ENCODE measurements around the gene CYP24A1. TPM values are rescaled to one million over a fixed set of nuclear protein-coding genes. Genes with fewer than 3 reads are reported as not detected.

CYP24A1 gene
- total RNA-seq, 1 experiment from 2014 or later, result 1.2 TPM

- Histone ChIP-seq H3K4me2 (ENCODE audit: low read length) (peak overlapping the region; percentile 74), H3K4me1 (ENCODE audit: insufficient read depth, low read length) (peaks cover 50% of the 10 kb centered on the region)
- CTCF ChIA-PET, result interaction anchor here (0.5 to 1.3 kb wide), 2 partner anchors 65 to 177 kb away, joined by 3 to 5 read pairs; no protein-coding TSS in a partner anchor
These were observed 39.2 kb downstream of the CYP24A1 start for GRCh38 chr20:54134445-54135220.

GRCh38 chr20:54133434-54134427, 40.1 kb downstream of the CYP24A1 start:
- intact Hi-C loops (cut with micrococcal nuclease), result loop anchor here (2.0 kb wide), 1 partner anchor 67 kb away; no protein-coding TSS in a partner anchor
- BruUV-seq (replicated peaks), result no TSS peak
- H3K4me1 ChIP-seq (ENCODE audit: insufficient read depth, low read length), result peaks cover 41% of the 10 kb centered on the region
- H3K4me3 ChIP-seq (ENCODE audit: low read length), result peak overlapping the region; percentile 34
- no peaks in the 10 kb centered on the region for H3K27me3 ChIP-seq (ENCODE audit: low read length)
- POLR2A ChIA-PET (ENCODE audit: unreplicated experiment), result no interaction called here
- H3K9me3 ChIP-seq (ENCODE audit: low read length), result no peaks in the 10 kb centered on the region
- peak overlapping the region; percentile 61 for H3K9ac ChIP-seq (ENCODE audit: low read length)
- no peaks in the 10 kb centered on the region for H3K9me2 ChIP-seq (replicated peaks; ENCODE audit: low read length)
- H3K36me3 ChIP-seq (ENCODE audit: low read depth, low read length), result no peaks in the 10 kb centered on the region
- H2AFZ ChIP-seq (ENCODE audit: low read length), result peak overlapping the region; percentile 44
- TF ChIP-seq EZH2 (IDR thresholded peaks at IDR 0.05; ENCODE audit: low read length, unreplicated experiment), result no peak
- no peak for TF ChIP-seq CTCF (conservative IDR thresholded peaks at IDR 0.05; ENCODE audit: low read depth, low read length)
- no peak for TF ChIP-seq EZH2phosphoT487 (IDR thresholded peaks at IDR 0.05; ENCODE audit: borderline replicate concordance, low read length)
- H3K79me2 ChIP-seq (ENCODE audit: low read length), result no peaks in the 10 kb centered on the region
- peak; percentile 91 for DNase-seq
- H3K27ac ChIP-seq (ENCODE audit: low read length), result peak overlapping the region; percentile 91
- peaks cover 25% of the 10 kb centered on the region for H3F3A ChIP-seq (ENCODE audit: low read length, unreplicated experiment)
- ATAC-seq, result peak; percentile 74
- H3K4me2 ChIP-seq (ENCODE audit: low read length), result peak overlapping the region; percentile 74
- CTCF ChIA-PET, result interaction anchor here (0.5 to 1.3 kb wide), 3 partner anchors 66 to 193 kb away, joined by 3 to 7 read pairs (median 5); no protein-coding TSS in a partner anchor
- no peaks in the 10 kb centered on the region for H4K20me1 ChIP-seq (ENCODE audit: low read length)

More at GRCh38 chr20:54134445-54135220, 39.2 kb downstream of the CYP24A1 start:
- Histone ChIP-seq H3F3A (ENCODE audit: low read length, unreplicated experiment) (peaks cover 25% of the 10 kb centered on the region), H3K79me2 (ENCODE audit: low read length) (no peaks in the 10 kb centered on the region), H3K27ac (ENCODE audit: low read length) (peak overlapping the region; percentile 91), H3K9ac (ENCODE audit: low read length) (no peak overlapping the region; the same call in 1 of the 2 replicates), H3K9me2 (replicated peaks; ENCODE audit: low read length) (no peaks in the 10 kb centered on the region), H3K4me3 (ENCODE audit: low read length) (no peak overlapping the region), H3K27me3 (ENCODE audit: low read length) (no peaks in the 10 kb centered on the region), H3K36me3 (ENCODE audit: low read depth, low read length) (no peaks in the 10 kb centered on the region), H3K9me3 (ENCODE audit: low read length) (no peaks in the 10 kb centered on the region), H4K20me1 (ENCODE audit: low read length) (no peaks in the 10 kb centered on the region), H2AFZ (ENCODE audit: low read length) (no peak overlapping the region)
- ATAC-seq, result no peak; the same call in 1 of the 2 replicates
- TF ChIP-seq EZH2phosphoT487 (IDR thresholded peaks at IDR 0.05; ENCODE audit: borderline replicate concordance, low read length), result no peak
- TF ChIP-seq EZH2 (IDR thresholded peaks at IDR 0.05; ENCODE audit: low read length, unreplicated experiment), result no peak
- no peak for TF ChIP-seq CTCF (conservative IDR thresholded peaks at IDR 0.05; ENCODE audit: low read depth, low read length)
- POLR2A ChIA-PET (ENCODE audit: unreplicated experiment), result no interaction called here
- peak; percentile 98 for DNase-seq
- intact Hi-C loops (cut with micrococcal nuclease), result no loop called here
- no TSS peak for BruUV-seq (replicated peaks)

Data from PC-3 (cell line).